Effector CD8-positive, alpha-beta T cell (primary cell): ENCODE data around the gene LBX1.

Experiments used
- DNase-seq: peaks from one replicate; lab custom pipeline; 2025; lab: John Stamatoyannopoulos, UW
- total RNA-seq, 4 experiments: gene quantifications; one replicate each; lab custom pipeline; 2026; lab: John Stamatoyannopoulos, UW

Gene LBX1, protein sequence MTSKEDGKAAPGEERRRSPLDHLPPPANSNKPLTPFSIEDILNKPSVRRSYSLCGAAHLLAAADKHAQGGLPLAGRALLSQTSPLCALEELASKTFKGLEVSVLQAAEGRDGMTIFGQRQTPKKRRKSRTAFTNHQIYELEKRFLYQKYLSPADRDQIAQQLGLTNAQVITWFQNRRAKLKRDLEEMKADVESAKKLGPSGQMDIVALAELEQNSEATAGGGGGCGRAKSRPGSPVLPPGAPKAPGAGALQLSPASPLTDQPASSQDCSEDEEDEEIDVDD
- 0 reads per million in 4 experiments for total RNA-seq

DNA sequence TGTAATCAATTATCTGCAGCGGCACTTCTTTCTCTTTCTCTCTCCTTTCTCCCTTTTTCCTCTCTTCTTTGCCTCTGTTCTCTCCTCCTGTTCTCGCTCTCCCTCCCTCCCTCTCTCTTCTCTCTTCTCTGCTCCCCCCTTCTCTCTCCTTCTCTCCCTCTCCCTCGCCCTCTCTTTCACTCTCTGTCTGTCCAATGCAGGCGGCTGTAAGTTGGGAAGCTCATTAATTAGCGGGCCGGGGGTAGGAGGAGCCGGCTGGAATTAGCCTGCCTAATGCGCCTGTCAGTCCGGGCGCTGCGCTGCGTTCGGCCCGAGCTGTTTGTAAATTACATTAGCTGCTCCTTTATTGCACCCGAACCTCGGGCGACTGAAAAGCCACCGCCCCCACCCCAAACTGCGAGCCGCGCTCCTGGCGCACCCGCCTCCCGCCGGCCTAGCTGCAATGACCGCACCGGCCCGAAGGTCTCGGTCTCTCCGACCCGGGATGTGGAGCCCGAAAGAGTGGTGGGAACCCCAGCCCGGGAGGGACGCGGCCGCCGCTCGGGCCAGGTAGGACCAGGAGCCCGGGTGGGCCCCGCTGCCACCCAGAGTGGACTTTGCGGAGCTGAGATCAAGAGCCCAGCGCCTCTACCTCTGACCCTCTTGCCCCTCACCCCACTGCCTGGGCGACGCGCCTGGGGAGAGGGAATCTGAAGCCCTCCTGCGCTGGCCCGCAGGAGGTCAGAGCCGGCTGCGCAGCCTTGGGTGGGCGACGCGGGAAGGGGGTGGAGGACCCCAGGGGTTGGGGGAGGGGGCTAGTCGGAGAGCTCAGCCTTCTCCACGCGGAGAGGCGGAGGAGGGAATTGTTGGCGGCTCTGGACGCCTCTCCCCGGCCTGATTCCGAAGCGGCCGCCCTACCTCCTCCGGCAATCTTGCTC, at the start of gene LBX1:
TSS of gene LBX1 (minus strand) at position 198 of the 917 bp plus-strand sequence. CDS start 648 bp downstream, outside the sequence.
- DNase-seq = no peak

GRCh38 chr10:101273741-101274140, 44.5 kb upstream of the LBX1 start:
- DNase-seq = no peak

GRCh38 chr10:101273330-101273729, 44.1 kb upstream of the LBX1 start:
- DNase-seq = no peak

DNA sequence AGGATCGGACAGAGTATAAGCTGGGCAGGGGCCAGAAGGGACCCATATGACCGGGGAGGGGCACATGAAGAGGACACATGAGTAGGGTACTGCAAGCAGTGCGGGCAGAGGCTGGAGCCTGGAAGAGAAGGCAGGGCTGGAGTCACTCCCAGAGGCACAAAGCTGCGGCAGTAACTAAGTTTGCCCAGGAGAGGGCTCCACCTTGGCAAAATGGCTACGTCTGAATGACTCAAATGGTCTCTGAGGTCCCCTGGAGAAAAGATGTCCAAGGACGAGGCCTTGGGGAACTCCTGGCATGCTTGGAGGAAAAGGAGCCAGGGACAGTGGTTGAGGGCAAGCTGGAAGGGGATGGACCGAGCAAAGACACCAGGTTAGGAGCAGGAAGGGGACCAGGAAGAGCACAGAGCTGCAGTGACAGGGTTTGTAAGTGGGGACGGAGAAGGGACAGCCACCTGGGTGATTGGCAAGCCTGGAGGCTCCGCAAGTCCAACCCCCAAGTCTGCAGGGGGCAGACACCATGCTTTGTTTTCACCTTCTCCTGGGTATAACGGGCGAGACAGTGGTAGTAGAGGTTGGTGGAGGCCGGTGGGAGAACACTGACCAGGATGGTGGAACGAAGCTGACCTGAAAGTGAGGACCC, 43.1 kb upstream of the LBX1 start:
- DNase-seq = peak; percentile 36

DNA sequence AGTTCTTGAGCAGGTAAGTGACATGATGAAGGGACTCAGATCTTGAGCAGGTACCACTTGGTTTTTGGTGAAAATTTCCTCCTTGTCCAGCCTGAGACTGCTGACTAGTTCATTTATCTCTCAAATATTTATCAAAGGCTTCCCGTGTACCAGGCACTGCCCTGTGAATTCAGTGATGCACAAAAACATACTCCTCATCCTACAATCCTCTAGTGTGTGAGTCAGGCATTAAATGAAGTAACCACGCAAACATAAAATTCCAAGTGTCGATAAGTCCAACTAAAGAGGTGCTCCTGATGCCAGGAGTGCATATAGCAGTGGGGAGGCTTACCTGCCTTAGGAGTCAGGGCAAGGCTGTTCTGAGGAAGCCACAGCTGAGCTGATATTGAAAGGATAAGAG, 41.5 kb upstream of the LBX1 start:
- DNase-seq = no peak

GRCh38 chr10:101267776-101268175, 38.5 kb upstream of the LBX1 start:
- DNase-seq = no peak

DNA sequence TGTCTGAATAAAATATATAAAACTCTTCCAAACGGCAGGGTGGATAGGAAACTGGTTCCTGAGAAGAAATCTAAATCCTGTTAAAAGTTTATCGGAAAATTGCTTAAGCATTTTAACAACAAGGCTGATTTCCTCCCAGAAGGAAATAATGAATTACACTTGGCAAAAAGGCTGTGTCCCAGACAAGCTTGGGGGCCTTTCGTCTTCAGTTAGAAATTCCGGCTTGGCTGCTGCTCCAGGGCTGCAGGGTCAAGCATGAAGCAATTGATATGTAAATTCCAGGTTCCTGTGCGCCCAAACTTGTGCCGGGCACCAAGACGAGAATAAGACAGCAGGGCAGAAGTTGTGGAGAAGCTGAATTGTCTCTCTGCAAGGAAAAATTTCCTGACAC, 38.0 kb upstream of the LBX1 start:
- DNase-seq = no peak

DNA sequence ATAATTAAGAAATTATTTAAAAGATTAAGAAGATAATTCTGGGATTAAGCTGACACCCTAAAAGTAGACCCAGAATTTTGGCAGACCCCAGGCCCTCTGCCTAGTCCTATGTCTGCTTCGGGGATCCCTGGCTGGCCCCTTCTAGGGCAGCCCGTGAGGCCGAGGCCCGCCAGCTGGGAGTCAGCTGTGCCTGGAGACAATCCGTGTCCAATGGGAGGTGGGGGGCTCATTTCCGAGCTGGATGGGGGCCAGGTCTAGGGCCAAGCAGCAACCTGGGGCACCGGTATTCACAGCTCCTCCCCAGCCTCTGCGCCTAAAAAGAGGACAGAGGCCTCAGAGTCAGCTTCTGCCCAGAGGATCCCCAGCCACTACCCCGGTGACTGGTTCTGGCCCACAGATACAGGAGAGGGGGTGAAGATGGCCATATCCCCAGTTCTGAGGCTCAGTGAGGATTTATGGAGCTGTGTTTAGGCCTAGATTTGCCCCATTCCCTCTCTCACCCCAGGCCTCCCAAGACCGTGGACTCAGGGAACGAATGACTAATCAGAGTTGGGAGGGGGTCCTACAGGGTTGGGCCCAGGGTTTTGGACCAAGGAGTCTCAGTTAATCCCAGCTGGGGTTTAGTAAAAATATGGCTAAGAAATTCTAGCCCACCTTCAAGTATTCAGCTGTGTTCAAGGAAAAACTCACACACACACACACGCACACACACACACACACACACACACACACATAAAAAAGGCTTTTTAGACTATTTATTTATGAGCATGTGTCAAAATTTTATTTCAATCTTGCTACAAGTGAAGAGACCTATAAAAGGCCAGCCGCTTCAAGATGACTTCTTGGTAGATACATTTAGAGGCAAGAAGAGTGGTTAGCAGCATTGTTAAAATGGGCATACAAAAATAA, 37.4 kb upstream of the LBX1 start:
- no peak for DNase-seq

- no peak for DNase-seq
Measured at GRCh38 chr10:101263150-101263752, 34.0 kb upstream of the LBX1 start.

- no peak for DNase-seq
Measured at GRCh38 chr10:101262147-101262546, 32.9 kb upstream of the LBX1 start.

DNA sequence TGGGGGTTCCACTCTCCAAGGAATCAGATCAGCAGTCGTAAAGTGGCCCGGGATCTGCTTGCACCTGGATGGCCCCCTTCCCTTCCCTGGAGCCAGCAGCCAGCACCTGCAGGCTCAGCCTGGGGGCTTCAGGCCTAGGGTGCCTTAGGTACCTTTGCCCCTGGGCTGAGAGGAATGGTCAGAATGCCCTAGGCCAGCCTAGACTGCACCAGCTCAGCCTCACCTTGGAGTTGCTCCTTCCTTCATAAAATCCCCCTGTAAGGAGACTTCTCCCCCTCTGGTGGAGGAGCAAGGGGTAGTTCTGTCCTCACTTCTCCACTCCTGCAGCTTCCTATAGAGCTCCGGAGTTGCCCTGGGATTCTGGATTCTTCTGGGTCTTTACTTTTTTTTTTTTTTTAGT, 32.4 kb upstream of the LBX1 start:
- no peak for DNase-seq

GRCh38 chr10:101260764-101261481, 31.7 kb upstream of the LBX1 start:
- DNase-seq = no peak

- no peak for DNase-seq
Measured at GRCh38 chr10:101258179-101258885, 29.1 kb upstream of the LBX1 start.

- no peak for DNase-seq
Measured at GRCh38 chr10:101257491-101257890, 28.2 kb upstream of the LBX1 start.

DNA sequence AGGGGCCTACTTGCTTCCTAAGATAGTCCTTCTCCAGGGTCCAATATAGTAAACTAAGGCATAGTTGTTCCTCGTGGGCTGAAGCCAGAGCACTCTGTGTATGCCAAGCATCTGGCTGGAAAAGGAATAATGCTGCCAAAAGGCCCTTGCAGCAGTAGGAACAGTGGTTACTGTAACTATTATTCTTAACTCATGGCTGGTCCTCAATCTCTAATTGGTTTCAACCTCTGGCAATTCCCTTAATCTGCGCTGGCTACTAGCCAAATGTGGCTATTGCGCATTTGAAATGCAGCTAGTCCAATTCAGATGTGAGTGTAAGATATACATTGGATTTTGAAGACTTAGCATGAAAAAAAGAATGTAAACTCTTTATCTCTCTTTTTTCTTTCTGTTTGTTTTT, 27.8 kb upstream of the LBX1 start:
- DNase-seq = no peak

DNA sequence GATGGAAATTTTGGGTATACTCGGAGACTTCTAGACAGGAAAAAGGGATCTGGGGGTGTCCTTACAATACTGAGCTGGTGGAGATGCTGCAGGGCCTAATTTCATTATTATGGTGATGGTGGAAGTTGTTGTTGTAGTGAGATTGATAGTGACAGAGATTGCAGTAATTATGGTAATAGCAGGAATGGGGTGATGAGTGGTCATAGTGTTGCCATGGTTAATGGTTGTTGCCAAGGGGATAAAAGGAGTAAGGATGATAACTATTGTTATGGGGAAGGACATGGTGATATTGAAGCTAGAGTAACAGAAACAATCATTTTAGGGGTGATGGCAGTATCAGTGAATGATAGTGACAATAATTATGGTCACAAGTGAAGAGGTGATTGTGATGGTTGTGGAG, 27.1 kb upstream of the LBX1 start:
- DNase-seq = no peak

DNA sequence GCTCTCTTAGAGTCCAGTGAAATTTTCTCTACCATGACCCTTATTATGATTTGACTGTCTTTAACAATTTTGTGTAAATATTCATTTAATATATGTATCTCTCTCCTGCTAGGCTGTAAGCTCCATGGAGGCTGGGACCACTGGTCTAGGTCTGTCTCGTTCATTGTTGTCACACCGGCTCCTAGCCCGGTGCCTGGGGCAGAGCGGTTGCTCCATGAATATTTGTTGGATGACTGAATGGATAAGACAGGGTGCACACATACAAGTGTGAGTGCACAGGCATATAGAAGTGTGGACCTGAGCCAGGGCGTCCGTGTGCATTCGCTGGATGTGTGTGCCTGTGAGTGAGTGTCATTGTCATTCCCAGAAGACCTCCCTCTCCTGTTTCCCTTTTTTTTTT, 20.9 kb upstream of the LBX1 start:
- DNase-seq = no peak

GRCh38 chr10:101249171-101249581, 19.9 kb upstream of the LBX1 start:
- DNase-seq = no peak

DNA sequence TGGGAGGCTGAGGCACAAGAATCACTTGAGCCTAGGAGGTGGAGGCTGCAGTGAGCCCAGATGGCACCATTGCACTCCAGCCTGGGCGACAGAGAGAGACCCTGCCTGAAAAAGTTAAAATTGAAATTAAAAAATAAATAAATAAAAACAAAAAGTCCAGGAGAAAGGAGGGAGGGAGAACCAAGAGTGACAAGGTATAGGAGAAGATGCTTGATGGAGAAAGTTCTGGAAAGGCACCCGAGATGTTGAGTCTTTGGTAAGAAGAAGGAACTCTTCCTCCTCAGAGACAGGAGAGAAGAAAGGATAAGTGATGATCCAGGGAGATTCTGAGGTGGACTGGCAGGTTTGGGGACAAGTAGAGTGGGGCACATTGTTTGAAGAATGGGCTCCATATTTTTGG, 17.4 kb upstream of the LBX1 start:
- no peak for DNase-seq
